Smooth muscle cell (in vitro differentiated cells): ENCODE data around the gene HIBCH. TPM values are rescaled to one million over a fixed set of nuclear protein-coding genes. Genes with fewer than 3 reads are reported as not detected.

ENCODE experiments used
- DNase-seq: peaks from one replicate; lab custom pipeline; 2025; ENCODE audit not compliant: unreplicated experiment; lab: John Stamatoyannopoulos, UW
- H2AFZ ChIP-seq: fragments of 200-600 bp; sonication (generic); 2 replicates; pipeline ENCODE4 v1.6.0; 2016; ENCODE audit warnings: antibody characterized with exemption, low read depth, mild to moderate bottlenecking
- H3F3A ChIP-seq: fragments of 200-600 bp; sonication (generic); 2 replicates; pipeline ENCODE4 v1.6.0; 2017; ENCODE audit warnings: antibody characterized with exemption, low read depth
- H3K27ac ChIP-seq: fragments of 200-600 bp; sonication (generic); 2 replicates; pipeline ENCODE4 v1.5.1; 2016; ENCODE audit warnings: low read depth, mild to moderate bottlenecking
- H3K27me3 ChIP-seq: fragments of 200-600 bp; sonication (generic); 2 replicates; pipeline ENCODE4 v1.6.1; 2016; ENCODE audit warnings: low read depth, mild to moderate bottlenecking
- H3K36me3 ChIP-seq: fragments of 200-600 bp; sonication (generic); 2 replicates; pipeline ENCODE4 v1.5.1; 2016; ENCODE audit warnings: low read depth
- H3K4me1 ChIP-seq: fragments of 200-600 bp; sonication (generic); 2 replicates; pipeline ENCODE4 v1.5.1; 2016; ENCODE audit warnings: low read depth
- H3K4me2 ChIP-seq: fragments of 200-600 bp; sonication (generic); 2 replicates; pipeline ENCODE4 v1.6.0; 2016; ENCODE audit warnings: mild to moderate bottlenecking
- H3K4me3 ChIP-seq: fragments of 200-600 bp; sonication (generic); 2 replicates; pipeline ENCODE4 v1.5.1; 2016; ENCODE audit warnings: mild to moderate bottlenecking
- H3K79me2 ChIP-seq: fragments of 200-600 bp; sonication (generic); 2 replicates; pipeline ENCODE4 v1.6.0; 2016; ENCODE audit warnings: low read depth, mild to moderate bottlenecking
- H3K9ac ChIP-seq: fragments of 200-600 bp; sonication (generic); 2 replicates; pipeline ENCODE4 v1.6.0; 2016; ENCODE audit warnings: low read depth
- H3K9me3 ChIP-seq: fragments of 200-600 bp; sonication (generic); replicated peaks from 2 replicates; pipeline ENCODE4 v1.5.1; 2016; ENCODE audit warnings: low read depth
- H4K20me1 ChIP-seq: fragments of 200-600 bp; sonication (generic); 2 replicates; pipeline ENCODE4 v1.6.0; 2016; ENCODE audit warnings: low read depth
- WGBS: methylation state at CpG from one replicate; pipeline ENCODE4 v1.1.7; 2016; ENCODE audit warnings: low lambda C conversion rate; 5-methylcytosine and 5-hydroxymethylcytosine counted together
- polyA plus RNA-seq: library from polyadenylated mRNA; unstranded; fragments of >200 nt; fragmentation: Nextera tagmentation; extraction: Ambion mirVana; gene quantifications from 2 replicates; pipeline ENCODE4 v1.2.1, GENCODE V29; 2016
- total RNA-seq: library from RNA; depleted of rRNA; stranded (reverse); fragments of >200 nt; gene quantifications from 2 replicates; pipeline ENCODE4 v1.2.3, GENCODE V29; 2014
- TF ChIP-seq, protein P1 (sequence below): fragments of 200-600 bp; sonication (generic); IDR thresholded peaks from 2 replicates; pipeline ENCODE4 v1.5.1; 2017; ENCODE audit warnings: borderline replicate concordance, mild to moderate bottlenecking, antibody characterized with exemption; ENCODE audit not compliant: insufficient read depth, poor library complexity, severe bottlenecking

The HIBCH gene
- total and polyA plus RNA-seq, 2 experiments from 2014 or later = 16.6 to 18.1 TPM

DNA sequence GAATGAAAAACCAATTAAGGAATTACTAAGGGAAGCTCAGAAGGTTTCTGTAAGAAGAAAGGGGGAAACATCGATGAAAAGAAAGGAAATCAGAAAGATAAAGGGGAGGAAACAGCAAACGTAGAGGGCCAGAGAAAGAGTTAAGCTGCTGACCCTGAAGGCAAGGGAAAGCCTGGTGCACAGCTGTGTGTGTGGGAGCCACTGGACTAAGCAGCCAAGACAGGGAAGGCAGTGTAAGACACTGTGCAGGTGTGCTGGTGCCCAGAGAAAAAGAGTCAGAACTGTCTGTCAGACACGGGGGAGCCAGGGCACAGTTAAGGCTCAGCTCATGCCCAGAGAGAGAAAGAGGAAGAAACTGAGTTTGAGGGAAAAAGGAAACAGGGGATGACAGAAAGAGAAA, 104.0 kb downstream of the HIBCH start:
- Histone ChIP-seq H3K4me2 (no peak overlapping the region), H2AFZ (no peak overlapping the region), H3K4me3 (no peak overlapping the region), H3K4me1 (peaks cover 31% of the 10 kb centered on the region), H4K20me1 (no peaks in the 10 kb centered on the region), H3K79me2 (no peaks in the 10 kb centered on the region), H3K36me3 (no peaks in the 10 kb centered on the region), H3K9ac (no peak overlapping the region), H3K27ac (no peak overlapping the region), H3K9me3 (no peaks in the 10 kb centered on the region), H3K27me3 (no peaks in the 10 kb centered on the region), H3F3A (no peaks in the 10 kb centered on the region)
- DNase-seq = no peak
- WGBS = 39% methylated on average over 3 of the region's 3 CpGs
- TF ChIP-seq, protein P1, sequence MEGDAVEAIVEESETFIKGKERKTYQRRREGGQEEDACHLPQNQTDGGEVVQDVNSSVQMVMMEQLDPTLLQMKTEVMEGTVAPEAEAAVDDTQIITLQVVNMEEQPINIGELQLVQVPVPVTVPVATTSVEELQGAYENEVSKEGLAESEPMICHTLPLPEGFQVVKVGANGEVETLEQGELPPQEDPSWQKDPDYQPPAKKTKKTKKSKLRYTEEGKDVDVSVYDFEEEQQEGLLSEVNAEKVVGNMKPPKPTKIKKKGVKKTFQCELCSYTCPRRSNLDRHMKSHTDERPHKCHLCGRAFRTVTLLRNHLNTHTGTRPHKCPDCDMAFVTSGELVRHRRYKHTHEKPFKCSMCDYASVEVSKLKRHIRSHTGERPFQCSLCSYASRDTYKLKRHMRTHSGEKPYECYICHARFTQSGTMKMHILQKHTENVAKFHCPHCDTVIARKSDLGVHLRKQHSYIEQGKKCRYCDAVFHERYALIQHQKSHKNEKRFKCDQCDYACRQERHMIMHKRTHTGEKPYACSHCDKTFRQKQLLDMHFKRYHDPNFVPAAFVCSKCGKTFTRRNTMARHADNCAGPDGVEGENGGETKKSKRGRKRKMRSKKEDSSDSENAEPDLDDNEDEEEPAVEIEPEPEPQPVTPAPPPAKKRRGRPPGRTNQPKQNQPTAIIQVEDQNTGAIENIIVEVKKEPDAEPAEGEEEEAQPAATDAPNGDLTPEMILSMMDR = no peak

DNA sequence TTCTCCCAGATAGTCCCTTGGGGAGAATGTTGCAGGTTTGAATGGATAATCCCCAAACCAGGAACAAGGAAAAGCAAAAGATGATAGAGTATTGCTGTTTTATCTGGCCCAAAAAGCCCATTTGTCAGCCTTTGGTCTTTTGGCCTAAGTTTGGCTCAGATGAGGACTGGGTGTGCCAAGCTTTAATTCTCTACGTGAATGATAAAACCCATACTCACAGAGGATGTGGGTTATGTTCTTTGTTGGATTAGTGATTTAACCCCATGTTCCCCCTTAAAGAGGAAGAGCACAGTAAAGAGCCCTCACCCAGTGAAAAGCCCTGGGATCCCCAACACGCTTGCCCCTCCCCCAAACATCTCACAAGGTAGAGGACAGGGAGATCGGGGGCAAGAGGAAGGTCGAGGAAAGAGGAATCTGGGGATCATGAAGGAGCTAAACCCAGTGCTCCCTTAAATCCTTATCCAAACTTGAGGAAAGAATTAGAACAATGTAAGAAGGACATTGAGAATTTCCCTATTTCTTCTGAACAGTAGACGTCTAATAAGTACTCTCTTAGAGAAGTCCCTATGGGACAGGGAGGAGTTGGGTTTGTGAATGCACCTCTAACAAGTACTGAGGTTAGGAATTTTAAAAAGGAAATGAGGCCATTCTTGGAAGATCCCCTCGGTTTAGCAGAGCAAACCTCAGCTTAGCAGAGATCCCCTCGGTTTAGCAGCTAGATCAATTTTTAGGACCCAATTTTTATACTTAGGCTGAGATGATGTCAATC, 105.0 kb downstream of the HIBCH start:
- H3K9ac ChIP-seq = no peak overlapping the region

DNA sequence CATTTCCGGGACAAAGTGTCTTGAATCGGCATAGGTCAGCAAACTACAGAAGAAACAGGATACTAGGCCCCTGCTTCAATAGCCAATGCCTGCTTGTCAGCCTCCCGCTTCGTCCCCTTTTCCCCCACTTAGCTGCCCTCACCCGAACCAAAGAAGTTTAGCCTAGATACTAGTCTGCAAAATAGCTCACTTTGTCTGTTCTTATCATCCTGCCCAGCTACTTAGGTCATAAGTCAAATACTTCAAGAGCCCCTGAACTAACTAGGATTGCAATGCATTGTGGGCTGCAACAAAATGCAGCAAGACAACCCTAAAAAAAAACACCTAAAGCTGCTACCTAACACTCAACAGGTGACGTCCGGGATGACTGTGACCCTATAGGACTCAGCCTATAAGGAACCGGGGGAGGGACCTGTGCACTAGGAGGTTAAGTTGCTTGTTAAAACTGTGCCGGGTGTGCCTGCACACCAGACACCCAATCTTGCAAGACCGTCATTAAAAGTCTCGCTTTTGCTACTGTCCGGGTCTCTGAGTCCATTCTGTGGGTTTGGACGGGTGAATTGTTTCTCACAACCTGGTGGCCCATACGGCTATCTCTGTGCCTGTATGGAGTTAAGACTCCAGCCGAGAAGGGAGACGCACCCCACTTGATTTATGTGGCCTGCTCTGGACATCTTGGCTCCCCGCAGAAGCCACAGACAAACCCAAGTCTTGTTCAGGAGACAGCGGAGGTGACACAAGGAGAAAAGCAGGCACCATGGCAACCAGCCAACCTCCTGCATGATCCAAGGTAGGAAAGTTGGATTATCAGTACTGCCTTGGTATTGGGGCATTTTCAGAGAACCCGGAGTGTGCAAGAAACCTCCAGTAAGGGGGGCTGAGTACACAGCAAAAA, 105.9 kb downstream of the HIBCH start:
- Histone ChIP-seq H3K4me2 (no peak overlapping the region), H3K4me3 (no peak overlapping the region), H3K27ac (no peak overlapping the region), H3K9me3 (no peaks in the 10 kb centered on the region), H3K4me1 (peaks cover 31% of the 10 kb centered on the region), H2AFZ (no peak overlapping the region), H3K36me3 (no peaks in the 10 kb centered on the region), H4K20me1 (no peaks in the 10 kb centered on the region), H3K27me3 (no peaks in the 10 kb centered on the region), H3K9ac (no peak overlapping the region), H3K79me2 (no peaks in the 10 kb centered on the region), H3F3A (no peaks in the 10 kb centered on the region)
- WGBS = 94% methylated on average over 19 of the region's 19 CpGs
- no peak for DNase-seq
- TF ChIP-seq, protein P1 = no peak

More for the DNA sequence above, 105.0 kb downstream of the HIBCH start:
- Histone ChIP-seq H3F3A (no peaks in the 10 kb centered on the region), H4K20me1 (no peaks in the 10 kb centered on the region), H2AFZ (no peak overlapping the region), H3K4me3 (no peak overlapping the region), H3K4me1 (peaks cover 31% of the 10 kb centered on the region), H3K79me2 (no peaks in the 10 kb centered on the region), H3K27ac (no peak overlapping the region), H3K4me2 (no peak overlapping the region), H3K9me3 (no peaks in the 10 kb centered on the region), H3K27me3 (no peaks in the 10 kb centered on the region), H3K36me3 (no peaks in the 10 kb centered on the region)
- TF ChIP-seq, protein P1 = no peak
- WGBS = 89% methylated on average over 7 of the region's 7 CpGs
- no peak for DNase-seq
